AG08395 (cell line): ENCODE measurements around the gene TMEM119.
A peak's percentile ranks its signal among the peaks of the same experiment; 100 is the strongest.
"Not testable (repeated sequence)": the region's sequence is repeated elsewhere in the genome, so short reads cannot be mapped to it uniquely, and the experiment has no call there.

ENCODE experiments used
- DNase-seq: peaks from one replicate; pipeline ENCODE4 v3.0.0; 2012; ENCODE audit warnings: mixed read lengths, low spot score

The TMEM119 gene

GRCh38 chr12:108582978-108583770, 14.7 kb downstream of the TMEM119 start:
- no peak for DNase-seq

GRCh38 chr12:108582509-108582908, 15.4 kb downstream of the TMEM119 start:
- DNase-seq = no peak

DNA sequence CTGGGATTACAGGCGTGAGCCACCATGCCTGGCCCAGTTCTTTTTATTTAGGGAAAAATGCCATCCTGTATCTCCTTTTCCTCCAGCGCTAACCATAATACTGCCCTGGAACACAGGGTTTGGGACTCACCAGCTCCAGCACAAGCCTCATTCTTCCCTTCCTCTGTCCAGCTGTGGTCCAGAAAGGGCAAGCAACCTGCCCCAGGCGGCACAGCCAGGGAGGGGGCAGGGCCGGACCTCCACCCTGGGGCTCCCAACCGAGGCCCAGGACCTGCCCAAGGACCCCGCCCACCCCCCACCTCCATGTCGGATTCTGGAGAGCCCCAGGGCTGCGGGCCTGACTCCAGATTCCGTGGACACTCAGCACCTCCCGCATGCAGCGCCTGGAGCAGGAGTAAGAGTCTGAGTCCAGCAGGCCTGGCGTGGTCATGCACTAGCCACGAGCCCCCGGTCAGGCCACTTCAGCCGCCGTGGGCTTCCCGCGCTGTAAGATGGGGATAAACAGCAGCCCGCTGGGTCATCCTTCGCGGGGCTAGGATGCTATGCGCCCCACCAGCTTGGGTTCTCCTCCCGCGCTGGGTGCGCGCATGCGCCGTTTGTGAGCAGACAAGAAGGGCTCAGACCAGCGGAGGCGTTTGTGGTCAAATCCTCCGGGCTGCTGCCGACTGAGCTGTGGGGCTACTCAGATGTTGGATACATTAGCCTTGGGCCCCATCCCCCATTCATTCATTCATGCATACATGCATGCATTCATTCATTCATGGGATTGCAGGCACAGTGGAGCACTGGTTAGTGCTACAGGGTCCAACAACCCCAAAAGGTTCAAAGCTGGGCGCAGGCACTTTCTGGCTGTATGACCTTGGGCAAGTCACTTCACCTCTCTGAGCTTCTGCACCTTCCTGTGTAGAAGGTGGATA, 16.3 kb downstream of the TMEM119 start:
- no peak for DNase-seq

DNA sequence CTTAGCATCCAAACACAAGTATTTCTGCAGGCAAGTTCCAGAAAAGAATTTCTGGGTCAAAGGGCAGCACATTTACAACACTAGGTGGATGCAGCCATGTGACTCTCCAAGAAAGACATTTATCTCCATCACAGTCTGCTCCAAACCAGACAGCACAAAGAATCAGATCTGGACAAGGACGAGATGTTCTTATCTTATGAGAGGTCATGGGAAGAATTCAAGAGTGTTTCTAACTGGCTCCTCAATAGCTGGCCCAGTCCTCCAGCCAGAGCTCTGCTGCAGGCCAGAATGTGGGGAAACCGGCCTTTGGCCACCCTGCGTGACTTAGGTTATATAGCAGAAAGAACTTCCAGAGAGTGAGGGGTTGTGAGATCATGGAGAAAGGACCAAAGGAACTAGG, 17.4 kb downstream of the TMEM119 start:
- no peak for DNase-seq

DNA sequence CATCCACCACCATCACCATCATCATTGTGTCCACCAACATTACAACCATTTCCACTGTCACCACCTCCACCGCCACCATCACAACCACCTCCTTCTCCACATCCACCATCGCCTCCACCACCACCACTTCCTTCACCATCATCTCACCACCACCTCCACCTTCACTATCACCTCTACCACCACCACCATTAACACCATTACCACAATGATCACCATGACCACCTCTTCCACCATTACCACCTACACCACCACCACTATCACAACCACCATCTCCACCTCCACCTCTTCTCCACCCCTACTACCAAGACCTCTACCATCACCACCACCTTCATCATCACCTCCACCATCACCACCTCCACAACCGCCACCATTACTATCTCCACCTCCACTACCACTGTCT, 19.1 kb downstream of the TMEM119 start:
- DNase-seq = no peak

DNA sequence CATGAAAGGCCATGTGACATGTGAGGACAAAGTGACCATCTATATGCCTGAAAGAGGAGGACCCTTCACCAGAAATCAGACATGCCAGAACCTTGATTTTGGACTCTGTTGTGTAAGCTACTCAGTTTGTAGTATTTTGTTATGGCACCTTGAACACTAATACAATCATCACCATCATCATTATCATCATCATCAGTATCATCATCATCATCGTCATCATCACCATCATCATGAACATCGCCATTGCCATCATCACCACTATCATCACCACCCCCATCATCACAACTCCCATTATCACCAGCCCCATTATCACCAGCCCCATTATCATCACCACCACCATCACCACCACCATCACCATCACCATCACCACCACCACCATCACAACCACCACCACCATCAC, 19.6 kb downstream of the TMEM119 start:
- no peak for DNase-seq

- DNase-seq = no peak
Observed at GRCh38 chr12:108577458-108577857, 20.4 kb downstream of the TMEM119 start.

DNA sequence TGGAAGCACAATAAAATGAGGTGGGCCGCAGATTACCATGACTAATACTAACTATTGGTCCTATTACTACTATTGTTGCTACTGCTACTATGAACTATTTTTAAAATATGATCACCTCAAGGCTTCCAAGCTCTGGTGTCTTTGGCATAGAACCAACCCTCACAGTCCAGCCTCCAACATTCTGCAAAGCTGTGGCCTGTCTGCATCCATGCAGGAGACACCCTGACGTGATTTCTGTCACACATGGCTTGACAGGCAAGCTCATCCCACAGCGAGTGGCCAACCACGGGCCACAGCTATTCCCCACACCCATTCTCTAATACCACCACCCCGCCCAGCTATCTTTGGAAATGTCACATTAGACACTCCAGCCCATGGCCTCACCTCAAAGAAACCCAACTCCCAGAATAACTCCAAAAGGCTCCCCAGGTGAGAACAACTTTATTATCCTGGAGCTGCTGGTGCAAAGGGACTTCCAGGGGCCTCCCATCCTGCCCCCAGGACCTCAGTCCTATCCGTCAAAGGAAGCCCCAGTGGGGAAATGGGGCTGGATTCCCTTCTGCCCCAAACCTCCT, 21.1 kb downstream of the TMEM119 start:
- no peak for DNase-seq

DNA sequence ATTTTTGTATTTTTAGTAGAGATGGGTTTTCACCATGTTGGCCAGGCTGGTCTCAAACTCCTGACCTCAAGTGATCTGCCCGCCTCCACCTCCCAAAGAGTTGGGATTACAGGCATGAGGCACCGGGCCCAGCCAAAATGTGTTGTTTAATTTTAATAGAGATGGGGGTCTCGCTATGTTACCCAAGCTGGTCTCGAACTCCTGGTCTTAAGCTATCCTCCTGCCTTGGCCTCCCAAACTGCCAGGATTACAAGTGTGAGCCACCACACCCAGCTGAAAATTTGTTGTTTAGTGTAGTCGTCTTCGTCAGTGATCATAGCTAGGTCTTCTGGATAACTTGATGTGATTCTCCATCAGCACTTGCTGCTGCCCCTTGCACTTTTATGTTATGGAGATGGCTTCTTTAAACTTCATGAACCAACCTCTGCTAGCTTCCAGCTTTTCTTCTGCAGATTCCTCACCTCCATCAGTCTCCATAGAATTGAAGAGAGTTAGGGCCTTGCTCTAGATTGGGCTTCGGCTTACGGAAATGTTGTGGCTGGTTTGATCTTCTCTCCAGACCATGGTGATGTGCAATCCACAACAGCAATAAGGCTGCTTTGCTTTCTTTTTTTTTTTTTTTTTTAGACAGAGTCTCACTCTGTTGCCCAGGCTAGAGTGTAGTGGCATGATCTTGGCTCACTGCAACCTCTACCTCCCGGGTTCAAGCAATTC, 22.5 kb downstream of the TMEM119 start:
- DNase-seq = no peak

GRCh38 chr12:108574276-108574675, 23.6 kb downstream of the TMEM119 start:
- DNase-seq = not testable (repeated sequence)

- DNase-seq = no peak
Observed at GRCh38 chr12:108573317-108573716, 24.6 kb downstream of the TMEM119 start.

DNA sequence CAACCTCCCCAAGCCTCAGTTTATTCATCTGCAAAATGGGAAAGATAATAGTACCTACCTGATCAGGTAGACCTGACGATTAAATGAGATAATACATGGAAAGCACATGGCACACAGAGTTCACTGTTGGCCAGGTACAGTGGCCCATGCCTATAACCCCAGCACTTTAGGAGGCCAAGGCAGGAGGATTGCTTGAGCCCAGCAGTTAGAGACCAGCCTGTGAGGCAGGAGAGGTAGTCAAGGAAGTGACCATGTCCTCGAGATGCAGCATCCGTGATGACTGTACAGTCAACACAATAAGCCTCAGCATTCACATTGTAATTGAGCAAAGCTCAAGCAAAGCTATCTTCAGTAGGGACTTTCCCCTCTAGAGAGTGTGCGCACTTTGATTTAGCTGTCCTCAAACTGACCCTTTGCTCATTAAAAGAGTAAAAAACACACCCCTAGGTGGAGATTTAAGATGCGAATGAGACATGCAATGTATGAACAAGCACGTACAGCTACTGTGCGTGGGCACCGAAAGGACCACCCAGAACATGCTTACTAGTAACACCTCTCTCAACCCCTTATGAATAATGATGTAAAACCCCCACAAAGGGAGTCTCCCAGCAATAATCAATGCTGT, 25.6 kb downstream of the TMEM119 start:
- DNase-seq = no peak

DNA sequence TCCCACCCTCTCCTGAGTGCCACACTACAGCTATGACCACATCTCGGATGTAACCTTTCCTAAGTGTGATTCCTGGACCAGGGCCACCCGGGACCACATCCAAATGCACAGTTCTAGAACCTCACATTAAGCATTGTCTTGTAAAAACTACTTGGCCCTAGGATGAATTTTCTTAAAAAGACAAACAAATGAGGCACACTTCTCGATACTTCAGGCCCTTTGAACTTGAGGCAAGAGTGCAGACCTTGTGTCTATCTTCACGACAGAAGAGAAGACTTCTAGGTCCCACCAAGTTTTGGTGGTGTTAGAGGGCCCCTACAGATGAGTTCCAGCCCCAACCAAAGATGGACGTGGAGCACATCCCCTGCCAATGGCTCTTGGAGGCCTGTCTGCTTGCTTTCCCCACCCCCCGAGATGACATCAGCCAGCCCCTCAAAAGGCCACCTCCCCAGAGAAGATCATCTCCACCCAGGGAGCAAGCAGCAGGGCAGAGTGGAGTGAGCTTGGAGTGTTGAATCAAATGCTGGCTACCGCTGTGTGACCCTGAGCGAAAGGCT, 26.2 kb downstream of the TMEM119 start:
- DNase-seq = no peak

GRCh38 chr12:108570743-108571608, 26.9 kb downstream of the TMEM119 start:
- DNase-seq = peak; percentile 51

GRCh38 chr12:108568338-108569154, 29.3 kb downstream of the TMEM119 start:
- DNase-seq = no peak

GRCh38 chr12:108567406-108568337, 30.2 kb downstream of the TMEM119 start:
- no peak for DNase-seq

- no peak for DNase-seq
Observed at GRCh38 chr12:108566452-108566851, 31.4 kb downstream of the TMEM119 start.

DNA sequence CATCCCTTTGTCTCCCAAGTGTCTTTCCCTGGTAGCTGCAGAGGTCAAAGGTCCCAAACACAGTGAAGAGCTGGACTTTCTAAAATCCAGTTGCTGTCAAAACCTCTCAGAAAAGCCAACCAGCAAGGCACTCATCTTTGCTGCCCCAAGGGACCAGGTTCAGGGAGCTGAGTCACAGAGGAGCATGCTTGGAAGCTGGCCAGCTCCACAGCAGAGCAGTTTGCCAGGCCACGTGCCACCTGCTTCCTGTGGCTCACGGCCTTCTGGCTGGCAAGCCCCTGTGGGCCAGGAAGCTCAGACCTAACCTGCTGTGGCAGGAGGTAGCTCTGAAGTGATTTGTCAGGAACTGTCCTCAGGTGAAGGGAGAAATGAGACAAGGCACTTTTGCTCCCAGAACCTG, 31.9 kb downstream of the TMEM119 start:
- peak; percentile 64 for DNase-seq
